GM10248 (cell line): ENCODE measurements around the gene ADAD1.
"Not testable (repeated sequence)": the region's sequence is repeated elsewhere in the genome, so short reads cannot be mapped to it uniquely, and the experiment has no call there.

Source experiments
- CTCF ChIA-PET: fragments of 300-600 bp; sonication (Branson Sonifier 250); formaldehyde crosslinking; extraction: SDS; loops from one replicate; lab custom pipeline; 2021; ENCODE audit warnings: antibody characterized with exemption; lab: Yijun Ruan, JAX
- POLR2A ChIA-PET: fragments of 350-650 bp; sonication (Branson Sonifier 250); formaldehyde crosslinking; extraction: SDS; loops from one replicate; lab custom pipeline; 2020; ENCODE audit warnings: antibody characterized with exemption; lab: Yijun Ruan, JAX
- DNase-seq: peaks from one replicate; pipeline ENCODE4 v3.0.0; 2012; ENCODE audit errors: extremely low spot score
- TF ChIP-seq, protein P1 (sequence below): IDR thresholded peaks from 2 replicates; pipeline ENCODE4 v1.5.1; 2012; ENCODE audit warnings: mild to moderate bottlenecking, low read depth; ENCODE audit errors: extremely low read depth, missing control alignments, control extremely low read depth

Gene ADAD1

DNA sequence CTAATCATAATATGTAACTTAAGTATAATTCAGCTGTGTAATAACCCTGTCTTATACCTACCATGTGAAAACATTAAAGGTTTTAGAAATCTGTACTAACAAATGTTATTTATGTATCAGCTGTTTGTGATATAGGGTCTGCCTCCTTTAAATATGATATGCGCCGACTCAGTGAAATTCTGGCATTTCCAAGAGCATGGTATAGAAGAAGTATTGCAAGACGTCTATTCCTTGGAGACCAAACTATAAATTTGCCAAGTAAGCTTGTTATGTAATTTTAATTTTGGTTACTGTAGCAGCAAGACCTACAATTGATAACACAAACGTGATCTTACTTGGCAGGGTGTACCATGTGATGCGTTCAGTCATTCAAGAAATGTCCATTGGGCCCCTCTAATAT is 32.3 kb upstream of the ADAD1 start:
- TF ChIP-seq, protein P1, sequence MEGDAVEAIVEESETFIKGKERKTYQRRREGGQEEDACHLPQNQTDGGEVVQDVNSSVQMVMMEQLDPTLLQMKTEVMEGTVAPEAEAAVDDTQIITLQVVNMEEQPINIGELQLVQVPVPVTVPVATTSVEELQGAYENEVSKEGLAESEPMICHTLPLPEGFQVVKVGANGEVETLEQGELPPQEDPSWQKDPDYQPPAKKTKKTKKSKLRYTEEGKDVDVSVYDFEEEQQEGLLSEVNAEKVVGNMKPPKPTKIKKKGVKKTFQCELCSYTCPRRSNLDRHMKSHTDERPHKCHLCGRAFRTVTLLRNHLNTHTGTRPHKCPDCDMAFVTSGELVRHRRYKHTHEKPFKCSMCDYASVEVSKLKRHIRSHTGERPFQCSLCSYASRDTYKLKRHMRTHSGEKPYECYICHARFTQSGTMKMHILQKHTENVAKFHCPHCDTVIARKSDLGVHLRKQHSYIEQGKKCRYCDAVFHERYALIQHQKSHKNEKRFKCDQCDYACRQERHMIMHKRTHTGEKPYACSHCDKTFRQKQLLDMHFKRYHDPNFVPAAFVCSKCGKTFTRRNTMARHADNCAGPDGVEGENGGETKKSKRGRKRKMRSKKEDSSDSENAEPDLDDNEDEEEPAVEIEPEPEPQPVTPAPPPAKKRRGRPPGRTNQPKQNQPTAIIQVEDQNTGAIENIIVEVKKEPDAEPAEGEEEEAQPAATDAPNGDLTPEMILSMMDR: no peak
- ChIA-PET POLR2A (no interaction called here), CTCF (interaction anchor here (1.1 to 1.7 kb wide), 3 partner anchors 11 to 371 kb away, joined by 3 to 4 read pairs (median 3); no protein-coding TSS in a partner anchor)
- DNase-seq: no peak

DNA sequence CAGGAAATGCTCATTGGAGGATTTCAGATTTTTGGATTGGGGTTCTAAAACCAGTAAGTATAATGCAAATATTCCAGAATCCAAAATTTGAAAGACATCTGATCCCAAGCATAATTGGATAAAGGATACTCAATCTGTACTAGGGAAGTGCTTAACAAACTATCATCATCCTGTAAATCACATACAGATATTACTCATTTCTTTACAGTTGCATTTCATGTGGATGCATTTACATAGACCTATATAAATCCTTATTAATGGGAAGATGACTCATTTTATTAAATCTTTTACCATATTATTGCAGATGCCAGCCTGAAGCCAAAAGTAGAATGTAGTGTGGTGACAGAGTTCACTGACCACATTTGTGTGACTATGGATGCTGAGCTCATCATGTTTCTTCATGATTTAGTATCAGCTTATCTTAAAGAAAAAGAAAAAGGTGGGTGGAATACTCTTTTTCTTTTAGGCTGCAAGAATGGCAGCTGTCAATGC is 22.4 kb upstream of the ADAD1 start:
- TF ChIP-seq, protein P1: no peak
- POLR2A ChIA-PET: no interaction called here
- DNase-seq: no peak
- CTCF ChIA-PET: interaction anchor here (1.0 to 1.2 kb wide), 2 partner anchors 12 to 26 kb away, joined by 3 read pairs; no protein-coding TSS in a partner anchor

DNA sequence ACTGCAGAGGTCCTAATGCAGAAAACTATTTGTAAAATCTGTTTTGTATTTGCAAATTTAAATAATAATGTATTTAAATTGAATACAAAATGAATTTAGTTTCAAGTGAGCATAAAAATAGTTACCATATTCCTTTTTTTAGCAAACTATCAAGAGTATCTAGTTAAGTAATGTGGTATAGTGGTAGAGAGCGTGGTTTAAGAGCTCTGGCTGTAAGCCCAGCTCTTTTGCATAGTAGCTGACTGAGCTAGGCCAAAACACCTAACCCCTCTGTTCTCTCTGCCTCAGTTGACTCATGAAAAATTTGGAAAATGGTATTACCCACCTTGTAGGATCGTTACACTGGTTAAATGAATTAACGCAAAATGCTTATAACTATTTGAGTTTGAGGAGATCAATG is 18.1 kb upstream of the ADAD1 start:
- DNase-seq: no peak
- TF ChIP-seq, protein P1: no peak
- ChIA-PET POLR2A (no interaction called here), CTCF (no interaction called here)

DNA sequence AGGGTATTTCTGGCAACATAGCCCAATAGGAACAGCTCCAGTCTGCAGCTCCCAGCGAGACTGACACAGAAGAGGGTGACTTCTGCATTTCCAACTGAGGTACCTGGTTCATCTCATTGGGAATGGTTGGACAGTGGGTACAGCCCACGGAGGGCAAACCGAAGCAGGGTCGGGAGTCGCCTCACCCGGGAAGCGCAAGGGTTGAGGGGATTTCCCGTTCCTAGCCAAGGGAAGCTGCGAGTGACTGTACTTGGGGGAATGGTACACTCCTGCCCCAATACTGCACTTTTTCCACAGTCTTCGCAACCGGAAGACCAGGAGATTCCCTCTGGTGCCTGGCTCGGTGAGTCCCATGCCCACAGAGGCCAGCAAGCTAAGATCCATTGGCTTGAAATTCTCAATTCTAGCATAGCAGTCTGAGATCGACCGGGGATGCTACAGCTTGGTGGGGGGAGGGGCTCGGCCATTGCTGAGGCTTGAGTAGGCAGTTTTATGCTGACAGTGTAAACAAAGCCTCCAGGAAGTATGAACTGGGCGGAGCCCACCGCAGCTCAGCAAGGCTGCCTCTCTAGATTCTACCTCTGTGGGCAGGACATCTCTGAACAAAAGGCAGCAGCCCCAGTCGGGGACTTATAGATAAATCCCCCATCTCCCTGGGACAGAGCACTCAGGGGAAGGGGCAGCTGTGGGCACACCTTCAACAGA is 14.0 kb upstream of the ADAD1 start:
- ChIA-PET POLR2A (no interaction called here), CTCF (interaction anchor here (1.4 kb wide), 1 partner anchor 9 kb away, joined by 3 read pairs; no protein-coding TSS in a partner anchor)
- TF ChIP-seq, protein P1: no peak
- DNase-seq: no peak

DNA sequence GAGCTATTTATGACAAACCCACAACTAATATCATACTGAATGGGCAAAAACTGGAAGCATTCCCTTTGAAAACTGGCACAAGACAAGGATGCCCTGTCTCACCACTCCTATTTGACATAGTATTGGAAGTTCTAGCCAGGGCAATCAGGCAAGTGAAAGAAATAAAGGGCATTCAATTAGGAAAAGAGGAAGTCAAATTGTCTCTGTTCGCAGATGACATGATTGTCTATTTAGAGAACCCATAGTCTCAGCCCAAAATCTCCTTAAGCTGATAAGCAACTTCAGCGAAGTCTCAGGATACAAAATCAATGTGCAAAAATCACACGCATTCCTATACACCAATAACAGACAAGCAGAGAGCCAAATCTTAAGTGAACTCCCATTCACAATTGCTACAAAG is 10.0 kb upstream of the ADAD1 start:
- POLR2A ChIA-PET, DNase-seq: not testable (repeated sequence)
- CTCF ChIA-PET: interaction anchor here (1.0 to 1.4 kb wide), 2 partner anchors 12 to 29 kb away, joined by 3 read pairs; no protein-coding TSS in a partner anchor

DNA sequence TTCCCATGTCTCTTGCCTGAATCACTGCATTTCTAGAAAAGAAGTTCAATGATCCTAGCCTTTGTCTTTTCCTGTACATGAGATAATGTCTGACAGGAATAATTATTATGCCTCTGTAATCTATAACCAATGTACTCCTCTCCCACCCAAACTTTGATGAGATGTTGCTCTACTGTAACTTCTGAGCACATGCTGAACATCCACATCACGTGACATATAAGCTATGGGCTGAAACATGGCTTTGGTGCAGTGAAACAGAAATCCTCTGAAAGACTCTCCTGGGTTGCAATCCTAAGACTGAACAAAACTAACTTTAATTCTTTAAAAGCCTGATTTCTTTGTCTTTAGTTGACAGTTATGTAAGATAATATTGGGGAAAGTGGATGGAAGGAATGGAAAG is 1.5 kb upstream of the ADAD1 start:
- ChIA-PET POLR2A (no interaction called here), CTCF (no interaction called here)
- TF ChIP-seq, protein P1: no peak

DNA sequence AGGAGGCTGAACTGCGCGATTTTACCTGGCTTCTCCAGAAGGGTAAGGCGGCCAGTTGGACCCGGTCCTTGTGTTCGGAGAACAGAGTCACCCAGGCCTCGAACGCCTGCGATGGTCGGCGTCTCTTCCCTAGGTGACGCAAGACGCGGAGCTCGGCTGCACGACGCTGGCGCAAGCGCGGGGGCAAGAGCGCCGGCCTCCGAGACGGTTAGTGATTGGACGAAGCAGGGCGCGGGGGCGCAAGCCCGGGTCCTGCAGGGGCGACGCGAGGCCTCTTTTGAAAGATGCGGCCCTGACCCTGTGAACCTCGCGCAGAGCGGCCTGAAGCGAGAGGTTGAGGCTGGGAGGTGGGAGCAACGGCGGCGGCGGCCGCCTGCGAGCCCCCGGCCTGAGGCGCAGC is 428 bp downstream of the ADAD1 start:
- TF ChIP-seq, protein P1: no peak
- CTCF ChIA-PET: no interaction called here
- no peak for DNase-seq
- POLR2A ChIA-PET: no interaction called here

More for the DNA sequence above, 1.5 kb upstream of the ADAD1 start:
- DNase-seq: no peak
